ENCODE measurements around the gene AKR7A3. TPM values are rescaled to one million over a fixed set of nuclear protein-coding genes. Genes with fewer than 3 reads are reported as not detected.
A peak's percentile ranks its signal among the peaks of the same experiment; 100 is the strongest.

The AKR7A3 gene
- total and polyA plus RNA-seq, 8 donors: 0.26 to 2.6 (median 1.7) TPM

- H3K4me1 ChIP-seq: peaks cover 16 to 52% of the 10 kb centered on the region in 2 donors
- no peak overlapping the region for H3K4me3 ChIP-seq
- no peaks in the 10 kb centered on the region for H3K27me3 ChIP-seq
- intact Hi-C loops (cut with DNase I): no loop called here
- ATAC-seq: no peak
- DNase-seq: no peak
- no peaks in the 10 kb centered on the region for H3K9me3 ChIP-seq
- peaks cover 0 to 13% of the 10 kb centered on the region in 2 donors for H3K36me3 ChIP-seq
- TF ChIP-seq CTCF (IDR thresholded peaks at IDR 0.05): no peak
- H3K27ac ChIP-seq: peak overlapping the region in 1 of 2 donors; percentile 48
Measured at GRCh38 chr1:19313636-19313959, 25.0 kb upstream of the AKR7A3 start.

GRCh38 chr1:19312782-19313635 lies 24.4 kb upstream of the AKR7A3 start:
- no peak for DNase-seq
- no peak for ATAC-seq

GRCh38 chr1:19311931-19312781 lies 23.6 kb upstream of the AKR7A3 start, which contains the start of the genes AKR7A2 and SLC66A1:
AKR7A2 (minus strand) TSS chr1:19312144; CDS start chr1:19312124, 20 bp downstream.
SLC66A1 (plus strand) TSS chr1:19312326; CDS start chr1:19317678, 5,352 bp downstream.
- peak; percentile 89 to 99 (median 94) for DNase-seq
- Histone ChIP-seq H3K4me1 (peaks cover 16 to 52% of the 10 kb centered on the region in 2 donors), H3K36me3 (peaks cover 0 to 14% of the 10 kb centered on the region in 2 donors), H3K27ac (peak within 1 kb of the TSS; percentile 75 to 89), H3K4me3 (peak within 1 kb of the TSS; percentile 86 to 94), H3K27me3 (no peaks in the 10 kb centered on the region), H3K9me3 (no peaks in the 10 kb centered on the region)
- ATAC-seq: peak; percentile 97
- TF ChIP-seq CTCF (IDR thresholded peaks at IDR 0.05): peak in 1 of 2 donors; percentile 5
- intact Hi-C loops (cut with DNase I): no loop called here

More at GRCh38 chr1:19312782-19313635, 24.4 kb upstream of the AKR7A3 start:
- TF ChIP-seq CTCF (IDR thresholded peaks at IDR 0.05): no peak
- H3K4me3 ChIP-seq: peak overlapping the region; percentile 86 to 94
- H3K27ac ChIP-seq: peak overlapping the region; percentile 75 to 89
- no peaks in the 10 kb centered on the region for H3K9me3 ChIP-seq
- peaks cover 16 to 52% of the 10 kb centered on the region in 2 donors for H3K4me1 ChIP-seq
- peaks cover 0 to 12% of the 10 kb centered on the region in 2 donors for H3K36me3 ChIP-seq
- H3K27me3 ChIP-seq: no peaks in the 10 kb centered on the region
- intact Hi-C loops (cut with DNase I): no loop called here

GRCh38 chr1:19311503-19311930 lies 22.9 kb upstream of the AKR7A3 start:
- intact Hi-C loops (cut with DNase I): no loop called here
- Histone ChIP-seq H3K27ac (peak overlapping the region in 1 of 2 donors; percentile 89), H3K9me3 (no peaks in the 10 kb centered on the region), H3K4me1 (peaks cover 16 to 51% of the 10 kb centered on the region in 2 donors), H3K27me3 (no peaks in the 10 kb centered on the region), H3K36me3 (peaks cover 0 to 20% of the 10 kb centered on the region in 2 donors), H3K4me3 (peak overlapping the region; percentile 86 to 94)
- TF ChIP-seq CTCF (IDR thresholded peaks at IDR 0.05): no peak
- DNase-seq (no peak), ATAC-seq (peak; percentile 14)
